Cortex of kidney (tissue), 1 donor: ENCODE data around the gene BICDL1.
A peak's percentile ranks its signal among the peaks of the same experiment; 100 is the strongest.

Experiments used
- DNase-seq: peaks from one replicate; lab custom pipeline; 2025; lab: John Stamatoyannopoulos, UW

The BICDL1 gene

DNA sequence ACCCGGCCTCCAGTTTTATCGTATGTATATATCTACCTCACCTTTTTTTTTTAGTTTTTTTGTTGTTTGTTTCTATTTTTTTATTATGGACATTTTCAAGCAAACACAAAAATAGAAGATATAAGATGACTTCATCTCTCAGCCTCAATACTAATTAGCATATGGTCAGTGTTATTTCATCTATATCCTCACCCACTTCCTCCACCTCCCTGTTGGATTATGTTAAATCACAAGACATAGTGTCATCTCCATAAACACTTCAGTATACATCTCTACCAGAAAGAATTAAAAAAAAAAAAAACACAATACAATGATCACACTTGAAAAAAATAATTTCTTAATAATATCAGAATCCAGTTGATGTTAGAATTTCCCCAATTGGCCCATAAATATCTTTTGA, 92.6 kb downstream of the BICDL1 start:
- no peak for DNase-seq

DNA sequence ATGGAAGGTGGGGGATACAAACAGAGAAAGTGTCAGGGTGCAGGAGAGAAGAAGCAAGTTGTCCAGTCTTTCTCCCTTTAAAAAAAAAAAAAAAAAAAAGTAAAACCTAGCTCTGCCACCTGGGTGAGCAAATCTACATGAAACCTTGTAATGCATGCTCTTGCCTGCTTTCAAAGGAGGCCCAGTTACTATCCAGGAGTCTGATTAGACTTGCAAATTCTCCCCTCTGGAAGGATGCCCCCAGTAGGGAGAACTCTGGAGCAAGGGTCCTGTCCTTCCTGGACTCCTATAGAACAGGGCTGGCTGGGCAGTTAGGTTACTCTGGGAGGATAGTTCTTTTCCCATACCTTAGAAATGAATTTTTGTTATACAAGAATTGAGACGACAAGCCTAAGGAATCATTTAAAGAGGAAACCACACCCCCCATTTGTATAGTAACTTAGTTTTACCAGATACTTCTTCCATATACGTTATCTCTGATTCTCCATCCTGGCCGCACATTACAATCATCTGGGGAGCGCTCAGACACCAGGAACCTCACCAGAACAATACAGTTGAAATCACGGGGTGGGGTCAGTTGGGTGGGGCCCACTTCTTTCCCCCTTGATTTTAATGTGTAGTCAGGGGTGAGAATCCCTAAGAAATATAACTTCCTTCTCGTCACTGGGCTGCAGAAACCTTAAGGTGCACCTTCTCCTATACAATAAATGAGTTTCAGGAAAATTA, 97.0 kb downstream of the BICDL1 start:
- no peak for DNase-seq

- peak; percentile 49 for DNase-seq
These were observed 98.0 kb downstream of the BICDL1 start for GRCh38 chr12:120086801-120087621.

DNA sequence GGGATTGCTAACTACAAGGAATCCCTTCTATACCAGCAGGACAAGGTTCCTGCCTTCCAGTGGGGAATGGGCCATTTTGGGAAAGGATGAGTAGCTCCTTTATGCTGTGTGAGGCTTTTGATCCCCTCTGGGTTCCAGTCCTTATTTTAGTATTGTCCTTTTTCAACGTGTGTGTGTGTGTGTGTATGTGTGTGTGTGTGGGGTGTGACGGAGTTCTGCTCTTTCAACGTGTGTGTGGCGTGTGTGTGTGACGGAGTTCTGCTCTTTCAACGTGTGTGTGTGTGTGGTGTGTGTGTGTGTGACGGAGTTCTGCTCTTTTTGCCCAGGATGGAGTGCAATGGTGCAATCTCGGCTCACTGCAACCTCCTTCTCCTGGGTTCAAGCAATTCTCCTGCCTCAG, 100.1 kb downstream of the BICDL1 start:
- DNase-seq, result no peak

DNA sequence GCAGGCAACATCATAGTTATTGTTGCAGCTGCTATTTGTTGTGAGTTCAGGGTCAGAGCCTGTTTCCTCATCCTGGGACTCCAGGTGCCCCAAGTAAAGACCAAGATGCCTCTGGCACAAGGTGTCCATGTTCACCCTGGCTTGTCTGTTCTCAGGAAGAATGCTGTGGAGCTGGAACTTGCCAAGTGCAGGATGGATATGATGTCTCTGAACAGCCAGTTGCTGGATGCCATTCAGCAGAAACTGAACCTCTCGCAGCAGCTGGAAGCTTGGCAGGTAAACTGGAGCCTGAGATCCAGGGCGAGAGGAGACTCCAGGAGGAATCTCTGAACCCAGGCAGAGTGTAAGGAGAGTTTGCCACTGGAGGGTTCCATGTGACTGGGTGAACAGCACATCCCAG, 100.8 kb downstream of the BICDL1 start:
- no peak for DNase-seq

- no peak for DNase-seq
These were observed 101.2 kb downstream of the BICDL1 start for GRCh38 chr12:120090206-120090605.

DNA sequence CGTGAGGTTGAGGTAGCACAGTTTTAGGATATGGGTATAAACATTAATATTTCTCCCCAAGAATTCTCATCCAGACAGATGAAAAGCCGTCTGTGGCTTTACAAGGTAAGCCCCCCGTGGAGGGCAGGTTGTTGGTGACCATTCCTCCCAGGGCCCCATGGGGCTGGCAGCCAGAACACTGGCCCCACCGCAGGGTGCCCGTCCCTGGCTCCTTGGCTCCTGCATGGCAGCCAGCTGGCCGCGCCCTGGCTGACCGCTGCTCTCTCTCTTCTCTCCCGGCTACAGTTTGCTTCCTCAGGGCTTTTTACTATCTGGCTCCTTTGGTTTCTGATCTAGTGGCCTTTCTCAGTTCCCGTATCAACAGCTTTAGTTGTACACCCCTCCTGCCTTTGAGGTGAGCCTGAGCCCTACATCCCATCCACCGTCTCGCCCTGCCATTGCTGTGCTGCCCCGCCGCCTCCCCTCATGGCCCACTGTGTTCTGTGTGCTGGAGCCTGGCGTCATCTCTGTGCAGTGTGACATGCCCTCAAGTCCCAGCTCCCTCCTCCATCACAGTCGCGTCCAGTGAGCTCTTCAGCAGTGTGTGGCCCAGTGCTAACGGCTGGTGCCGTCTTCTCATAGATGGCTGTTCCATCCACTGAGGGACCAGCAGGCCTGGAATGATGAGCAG, 101.7 kb downstream of the BICDL1 start:
- DNase-seq, result no peak

- DNase-seq, result no peak
These were observed 102.5 kb downstream of the BICDL1 start for GRCh38 chr12:120091371-120092090.

GRCh38 chr12:120092551-120093335, 103.7 kb downstream of the BICDL1 start:
- DNase-seq, result no peak

DNA sequence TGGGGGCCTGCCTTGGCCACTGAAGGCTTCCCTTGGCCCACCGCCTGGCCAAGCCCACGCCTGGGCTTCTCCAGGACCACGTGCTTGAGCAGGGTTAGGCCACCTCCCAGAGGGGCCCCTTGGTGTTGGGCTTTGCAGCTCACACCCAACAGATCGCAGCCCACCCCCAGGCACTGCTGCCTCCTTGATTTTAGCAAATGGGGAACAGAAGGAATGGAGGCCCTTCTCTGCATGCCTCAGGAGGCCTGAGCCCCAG, 104.2 kb downstream of the BICDL1 start:
- DNase-seq, result no peak

DNA sequence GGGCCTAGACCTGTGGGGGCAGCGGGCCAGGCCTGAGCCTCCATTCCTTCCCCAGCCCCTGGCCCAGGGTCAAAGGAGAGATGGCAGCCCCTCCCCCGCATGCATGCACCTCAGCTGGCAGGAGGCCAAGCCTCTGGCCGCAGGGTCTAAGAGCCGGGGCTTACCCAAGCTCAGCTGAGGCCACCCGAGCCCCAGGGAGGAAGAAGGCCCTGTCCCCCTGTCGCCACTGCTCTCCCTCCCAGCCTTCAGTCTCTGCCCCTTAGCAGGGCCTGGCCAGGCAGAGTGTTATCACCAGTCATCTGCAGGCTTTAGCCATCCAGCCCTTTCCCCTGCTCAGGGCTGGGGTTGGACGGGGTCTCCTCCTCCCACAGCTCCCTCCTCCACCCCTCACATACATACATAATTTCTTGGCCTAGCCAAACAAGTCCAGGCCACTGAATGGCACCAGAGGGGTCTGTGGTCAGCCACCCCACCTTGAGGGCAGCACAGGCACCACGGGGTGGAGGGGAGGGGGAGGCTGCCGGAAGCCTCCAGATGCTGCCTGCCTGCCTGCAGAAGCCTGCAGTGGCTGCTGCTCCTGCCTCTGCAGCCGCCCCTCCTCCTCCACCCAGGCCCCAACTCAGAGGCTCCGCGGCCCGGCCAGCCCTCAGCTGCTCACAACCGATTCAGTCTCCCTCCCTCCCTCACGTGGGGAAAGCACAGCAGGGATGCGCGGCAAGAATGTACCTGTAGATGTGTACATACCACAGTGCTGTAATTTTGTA, 104.7 kb downstream of the BICDL1 start:
- no peak for DNase-seq

GRCh38 chr12:120094485-120094884, 105.4 kb downstream of the BICDL1 start:
- no peak for DNase-seq

DNA sequence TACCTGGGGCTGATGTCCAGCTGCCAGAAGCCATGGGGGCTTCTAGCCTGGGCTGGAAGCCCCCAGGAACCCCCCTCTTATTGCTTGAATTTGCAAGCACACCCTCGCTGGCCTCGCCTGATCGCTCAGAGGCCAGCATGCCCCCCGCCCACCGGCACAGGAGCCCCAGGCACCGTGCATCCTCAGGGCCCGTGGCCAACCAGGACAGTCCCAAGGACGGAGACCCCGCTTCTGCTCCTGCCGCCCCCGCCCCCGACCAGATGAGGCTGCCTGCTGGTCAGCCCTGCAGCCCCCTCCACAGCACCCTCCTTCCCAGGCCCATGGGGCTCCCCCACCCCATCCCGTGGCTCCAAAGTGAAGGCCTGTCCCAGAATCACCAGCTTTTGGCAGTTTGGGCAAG, 106.3 kb downstream of the BICDL1 start:
- DNase-seq, result no peak

DNA sequence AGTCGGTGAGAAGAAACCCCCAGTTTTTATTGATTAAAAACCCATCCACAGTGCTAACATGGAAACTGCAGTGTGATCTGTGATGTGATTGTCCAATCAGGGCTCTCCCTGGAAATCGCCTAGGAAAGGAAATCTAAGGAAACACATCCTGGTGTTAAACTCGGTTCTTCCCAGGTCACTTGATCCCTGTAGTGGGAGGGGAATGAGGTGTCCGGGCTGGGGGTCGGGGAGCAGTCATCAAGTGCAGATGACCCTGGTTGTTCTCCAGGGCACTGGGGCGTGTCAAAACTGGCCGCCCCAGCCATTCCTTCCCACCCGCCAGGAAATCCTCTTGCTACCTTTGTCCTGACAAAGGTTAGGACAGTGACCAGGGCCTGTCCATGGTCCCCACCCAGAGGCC, 106.7 kb downstream of the BICDL1 start:
- no peak for DNase-seq

DNA sequence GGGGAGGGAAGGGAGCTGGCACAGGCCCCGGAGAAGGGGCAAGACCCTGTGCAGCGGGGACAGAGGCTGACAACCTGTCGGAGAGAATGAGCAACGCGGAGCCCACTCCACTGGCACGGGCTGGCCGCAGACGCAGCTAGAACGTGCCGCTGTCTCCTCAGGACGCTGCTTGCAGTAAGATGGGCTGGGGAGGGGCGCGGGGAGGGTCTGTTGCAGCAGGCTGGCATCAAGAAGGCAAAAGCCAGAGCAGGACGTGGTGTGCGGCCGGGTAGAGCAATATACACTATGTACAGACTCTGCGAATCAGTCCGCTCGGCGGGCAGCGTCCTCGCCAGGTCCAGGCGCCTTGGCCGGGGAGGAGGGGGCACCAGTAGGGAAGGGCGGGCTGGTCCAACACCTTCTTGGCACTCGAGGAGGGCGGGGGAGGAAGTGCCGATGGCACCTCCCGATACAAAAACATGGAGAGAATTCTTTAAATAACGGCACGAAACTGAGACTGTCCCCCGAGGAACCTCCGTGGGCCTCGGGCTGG, 107.7 kb downstream of the BICDL1 start:
- DNase-seq, result no peak

GRCh38 chr12:120098756-120099470, 109.9 kb downstream of the BICDL1 start:
- no peak for DNase-seq

GRCh38 chr12:120099738-120100137, 110.7 kb downstream of the BICDL1 start:
- DNase-seq, result no peak

GRCh38 chr12:120100630-120101029, 111.6 kb downstream of the BICDL1 start:
- DNase-seq, result no peak

- DNase-seq, result no peak
These were observed 112.1 kb downstream of the BICDL1 start for GRCh38 chr12:120101182-120101581.

- no peak for DNase-seq
These were observed 112.6 kb downstream of the BICDL1 start for GRCh38 chr12:120101617-120102016.
